HG02884 (cell line): ENCODE results near the gene ATP6V0E1.

Experiments
- ATAC-seq: cut with Tn5 transposase; IDR thresholded peaks from one replicate; pipeline ENCODE4 v1.9.1; 2021; ENCODE audit warnings: mild to moderate bottlenecking, moderate library complexity; ENCODE audit not compliant: unreplicated experiment

The ATP6V0E1 gene

DNA sequence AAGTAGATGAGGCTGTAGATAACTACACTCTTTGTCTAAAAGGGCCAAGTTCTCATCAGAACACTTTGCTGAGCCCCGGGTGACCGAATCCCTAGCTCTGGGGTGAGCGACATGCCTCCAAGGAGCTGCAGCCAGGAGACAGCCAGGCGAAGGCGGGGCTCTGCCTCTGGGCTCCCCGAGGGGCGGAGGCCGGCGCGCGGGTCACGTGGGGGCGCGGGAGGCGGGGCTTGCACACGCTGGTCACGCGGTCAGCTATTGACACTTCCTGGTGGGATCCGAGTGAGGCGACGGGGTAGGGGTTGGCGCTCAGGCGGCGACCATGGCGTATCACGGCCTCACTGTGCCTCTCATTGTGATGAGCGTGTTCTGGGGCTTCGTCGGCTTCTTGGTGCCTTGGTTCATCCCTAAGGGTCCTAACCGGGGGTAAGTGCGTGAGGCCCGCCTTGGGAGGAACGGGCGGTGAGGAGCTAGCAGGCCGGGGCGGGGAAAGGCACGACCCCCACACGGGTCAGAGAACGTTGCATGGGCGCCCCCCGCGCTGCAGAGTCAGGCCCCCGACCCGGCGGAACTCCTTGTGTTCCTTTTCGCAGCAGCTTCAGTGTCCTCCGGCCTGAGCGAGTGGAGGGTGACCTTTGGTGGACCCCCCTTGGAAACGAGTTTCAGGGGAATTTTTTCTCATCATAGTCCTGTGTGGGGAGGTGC, at the start of gene ATP6V0E1:
Gene ATP6V0E1, plus strand, starts transcription at position 230 of the 702 bp plus-strand sequence. Its CDS starts 90 bp downstream, at position 320.
- peak; percentile 82 for ATAC-seq

DNA sequence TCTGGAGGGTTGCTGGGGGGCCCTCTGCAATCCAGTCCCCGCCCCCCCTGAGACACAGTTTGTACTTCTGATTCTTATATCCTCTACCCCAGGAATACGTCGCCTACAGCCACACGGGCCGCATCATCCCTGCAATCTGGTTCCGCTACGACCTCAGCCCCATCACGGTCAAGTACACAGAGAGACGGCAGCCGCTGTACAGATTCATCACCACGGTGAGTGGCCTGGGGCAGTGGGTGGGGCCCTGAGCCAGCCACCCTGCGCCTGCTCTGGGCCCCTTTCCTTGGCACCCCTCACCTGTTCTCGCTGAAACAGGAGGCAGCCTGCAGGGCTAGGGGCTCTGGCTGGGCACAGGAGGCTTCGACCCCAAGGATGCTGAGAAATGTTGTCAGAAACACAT, 48.5 kb upstream of the ATP6V0E1 start:
- ATAC-seq = no peak

DNA sequence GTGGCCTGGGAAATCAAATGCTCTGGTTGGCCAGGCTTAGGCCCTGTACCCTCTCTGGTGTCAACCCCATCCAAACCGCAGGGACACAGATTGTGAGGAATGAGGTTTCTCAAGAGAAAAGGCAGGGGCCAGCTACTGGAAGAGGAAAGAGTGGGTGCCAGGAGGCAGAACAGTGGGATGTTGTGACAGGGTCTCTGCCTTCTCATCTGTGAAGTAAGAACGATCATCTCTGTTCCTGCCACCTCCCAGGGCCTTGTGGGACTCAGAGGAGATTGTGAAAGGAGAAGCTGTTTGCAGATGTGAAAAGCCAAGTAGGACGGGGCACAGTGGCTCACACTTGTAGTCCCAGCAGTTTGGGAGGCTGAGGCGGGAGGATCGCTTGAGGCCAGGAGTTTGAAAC, 47.2 kb upstream of the ATP6V0E1 start:
- ATAC-seq = no peak

- no peak for ATAC-seq
Observed at GRCh38 chr5:172939071-172939470, 44.5 kb upstream of the ATP6V0E1 start.

DNA sequence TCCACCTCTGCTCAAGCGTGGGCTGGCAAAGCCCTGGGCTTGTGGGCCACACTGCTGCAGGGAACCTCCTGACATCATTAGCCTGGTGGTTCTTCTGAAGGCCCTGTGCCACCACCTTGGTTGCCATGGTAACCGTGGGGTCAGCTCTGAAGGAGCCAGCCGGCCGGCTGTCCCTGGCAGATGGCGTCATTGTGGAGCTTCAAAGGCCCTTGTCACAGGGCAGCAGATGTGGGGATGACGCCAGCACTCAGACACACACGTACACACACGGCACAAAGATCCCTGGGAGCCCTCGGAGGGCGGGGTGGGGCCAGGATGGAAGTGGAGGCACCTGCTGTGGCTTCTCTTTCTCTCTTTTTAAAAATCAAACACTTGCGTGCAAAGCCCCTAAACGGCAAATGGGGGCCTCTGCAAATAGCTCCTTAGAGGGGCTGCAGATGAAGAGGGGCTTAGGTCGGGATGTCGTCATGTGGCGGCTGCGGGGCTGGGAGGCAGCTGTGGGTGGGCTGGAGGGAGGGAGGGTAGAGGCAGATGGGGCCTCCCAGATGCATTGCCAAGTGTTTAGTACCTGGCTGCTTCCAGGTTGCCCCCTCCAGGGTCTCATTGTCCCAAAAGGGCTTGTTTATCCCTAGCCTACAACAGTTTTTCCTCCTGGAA, 43.8 kb upstream of the ATP6V0E1 start:
- ATAC-seq = no peak

- no peak for ATAC-seq
Observed at GRCh38 chr5:172940268-172941066, 43.1 kb upstream of the ATP6V0E1 start.

- no peak for ATAC-seq
Observed at GRCh38 chr5:172941067-172941516, 42.5 kb upstream of the ATP6V0E1 start.

DNA sequence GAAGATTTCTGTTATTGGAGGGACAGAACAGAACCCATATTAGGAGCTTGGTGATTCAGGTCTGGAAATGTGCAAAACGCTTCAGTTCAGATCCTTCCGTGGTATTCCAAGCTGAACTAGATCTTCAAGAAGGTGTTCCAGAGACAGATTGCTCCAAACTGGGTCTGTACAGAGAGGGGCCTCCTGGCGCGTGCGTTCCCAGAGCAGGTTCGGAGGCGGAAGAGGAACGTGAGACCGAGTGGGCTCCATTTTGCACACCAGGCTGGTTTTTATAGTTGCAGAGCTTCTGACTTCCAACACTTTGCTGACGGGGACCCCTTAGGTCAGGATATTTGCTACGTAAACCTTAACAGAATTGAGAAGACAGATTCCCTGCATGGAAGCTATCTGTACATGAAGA, 41.0 kb upstream of the ATP6V0E1 start:
- ATAC-seq = no peak

DNA sequence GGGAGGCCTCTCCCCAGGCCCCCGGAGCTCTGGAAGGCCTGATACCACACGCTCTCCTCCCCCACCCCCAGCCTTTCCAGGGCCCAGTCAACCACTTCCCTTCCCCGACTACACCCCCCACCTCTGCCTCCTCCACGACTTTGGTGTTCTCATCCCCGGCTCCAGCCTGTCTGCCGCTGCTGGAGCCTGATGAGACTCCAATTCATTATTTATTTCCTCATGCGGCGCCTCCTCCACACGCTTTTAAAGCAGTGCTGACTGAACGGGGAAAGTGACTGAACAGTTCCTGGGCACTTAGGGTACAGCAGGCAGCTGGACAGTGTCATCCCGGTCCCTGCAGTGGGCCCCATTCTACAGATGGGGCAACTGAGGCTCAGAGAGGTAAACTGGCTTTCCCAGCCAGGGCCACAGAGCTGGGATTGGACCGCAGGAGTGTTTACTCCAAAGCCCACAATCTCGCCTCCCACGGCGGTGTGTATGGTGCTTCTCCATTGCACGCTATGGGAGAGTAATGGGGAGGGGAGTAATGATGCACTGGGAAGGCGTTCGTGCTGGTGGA, 40.2 kb upstream of the ATP6V0E1 start:
- ATAC-seq = no peak

DNA sequence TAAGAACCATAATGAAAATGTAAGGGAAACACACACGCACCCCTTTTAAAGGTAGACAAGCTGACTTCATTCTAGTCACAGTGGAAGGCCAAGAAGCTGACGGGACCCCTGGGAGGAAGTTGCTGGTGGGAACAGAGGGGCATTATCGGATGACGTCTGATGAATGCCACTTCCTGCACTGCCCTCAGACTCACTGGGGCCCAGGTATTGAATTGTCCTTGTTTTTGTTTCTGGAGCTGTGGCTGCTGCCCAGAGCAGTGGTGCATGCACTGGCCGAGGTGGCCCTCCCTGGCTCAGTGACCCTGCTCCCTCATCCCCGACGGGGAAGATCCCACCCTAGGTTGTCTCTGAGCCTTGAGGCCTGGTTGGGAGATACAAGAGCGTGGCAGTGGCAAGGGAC, 39.7 kb upstream of the ATP6V0E1 start:
- ATAC-seq = no peak

GRCh38 chr5:172944741-172945140, 38.8 kb upstream of the ATP6V0E1 start:
- no peak for ATAC-seq

DNA sequence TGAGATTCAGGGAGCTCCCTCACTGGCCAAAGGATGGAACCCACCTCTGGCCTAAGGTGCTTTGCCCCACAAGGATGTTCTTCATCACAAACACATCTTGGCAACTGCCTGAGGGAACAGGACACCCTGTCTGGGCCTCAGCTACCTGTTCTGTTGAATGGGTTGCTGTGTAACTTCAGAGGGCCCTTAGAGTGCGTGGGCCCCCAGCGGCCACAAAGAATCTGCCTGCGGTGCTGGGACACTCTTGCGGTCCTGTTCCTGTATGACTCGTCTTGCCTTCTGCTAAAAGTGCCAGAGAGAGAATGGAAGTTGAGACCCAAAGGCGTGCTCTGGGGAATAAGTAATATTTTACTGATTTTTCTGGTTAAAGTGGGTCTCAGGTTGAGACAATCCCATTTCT, 38.4 kb upstream of the ATP6V0E1 start:
- ATAC-seq = no peak

- ATAC-seq = no peak
Observed at GRCh38 chr5:172946146-172946545, 37.4 kb upstream of the ATP6V0E1 start.

- ATAC-seq = no peak
Observed at GRCh38 chr5:172949426-172949825, 34.1 kb upstream of the ATP6V0E1 start.

- ATAC-seq = no peak
Observed at GRCh38 chr5:172950176-172950965, 33.2 kb upstream of the ATP6V0E1 start.

GRCh38 chr5:172951371-172952033, 32.1 kb upstream of the ATP6V0E1 start:
- ATAC-seq = no peak

- ATAC-seq = no peak
Observed at GRCh38 chr5:172952034-172952511, 31.5 kb upstream of the ATP6V0E1 start.

DNA sequence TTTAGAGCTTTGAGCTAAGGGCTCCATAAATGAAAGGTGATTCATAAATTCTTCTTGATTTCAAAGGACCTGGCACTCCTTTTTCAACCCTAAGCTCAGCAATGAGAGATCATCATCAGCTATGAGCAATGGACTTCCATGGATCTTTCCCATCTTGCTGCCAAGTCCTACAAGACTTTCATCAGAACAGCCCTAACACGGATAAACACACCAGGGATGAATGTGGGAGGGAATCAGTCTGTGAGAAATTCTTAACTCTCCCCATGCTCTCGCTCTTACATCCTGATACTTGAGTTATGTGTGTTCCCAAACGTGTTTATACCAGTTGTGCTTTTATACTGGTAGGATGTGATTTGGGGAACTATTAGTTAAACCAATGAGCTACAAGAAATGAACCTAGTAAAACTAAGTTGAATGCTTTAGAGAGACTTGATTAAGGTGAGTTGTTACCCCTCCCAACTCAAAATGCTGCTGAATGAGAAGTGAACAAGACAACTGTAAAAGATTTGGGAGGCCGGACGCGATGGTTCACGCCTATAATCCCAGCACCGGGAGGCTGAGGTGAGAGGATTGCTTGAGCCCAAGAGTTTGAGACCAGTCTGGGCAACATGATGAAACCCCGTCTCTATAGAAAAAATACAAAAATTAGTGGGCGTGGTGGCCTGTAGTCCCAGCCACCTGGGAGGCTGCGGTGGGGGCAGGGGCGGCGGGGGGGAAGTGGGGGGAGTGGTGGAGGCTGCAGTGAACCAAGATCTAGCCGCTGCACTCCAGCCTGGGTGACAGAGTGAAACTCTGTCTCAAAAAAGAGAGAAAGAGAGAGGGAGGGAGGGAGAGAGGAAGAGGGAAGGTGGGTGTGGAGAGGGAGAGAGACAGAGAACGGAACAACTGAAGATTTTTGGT, 29.5 kb upstream of the ATP6V0E1 start:
- no peak for ATAC-seq

- ATAC-seq = no peak
Observed at GRCh38 chr5:172954751-172955159, 28.8 kb upstream of the ATP6V0E1 start.
